Activated CD4-positive, CD25-positive, alpha-beta regulatory T cell treated with anti-CD3 and anti-CD28 coated beads, Interleukin-2, amount 50 U/mL, for 24 hours (primary cell): ENCODE data around the gene GABRG1.

Source experiments
- ATAC-seq, 2 donors: fragments of 150-1000 bp; cut with Tn5 transposase; one replicate each; pipeline ENCODE4 v1.10.0; 2021; ENCODE audit warnings: mild to moderate bottlenecking in 1 of 2, moderate library complexity in 1 of 2

Gene GABRG1

DNA sequence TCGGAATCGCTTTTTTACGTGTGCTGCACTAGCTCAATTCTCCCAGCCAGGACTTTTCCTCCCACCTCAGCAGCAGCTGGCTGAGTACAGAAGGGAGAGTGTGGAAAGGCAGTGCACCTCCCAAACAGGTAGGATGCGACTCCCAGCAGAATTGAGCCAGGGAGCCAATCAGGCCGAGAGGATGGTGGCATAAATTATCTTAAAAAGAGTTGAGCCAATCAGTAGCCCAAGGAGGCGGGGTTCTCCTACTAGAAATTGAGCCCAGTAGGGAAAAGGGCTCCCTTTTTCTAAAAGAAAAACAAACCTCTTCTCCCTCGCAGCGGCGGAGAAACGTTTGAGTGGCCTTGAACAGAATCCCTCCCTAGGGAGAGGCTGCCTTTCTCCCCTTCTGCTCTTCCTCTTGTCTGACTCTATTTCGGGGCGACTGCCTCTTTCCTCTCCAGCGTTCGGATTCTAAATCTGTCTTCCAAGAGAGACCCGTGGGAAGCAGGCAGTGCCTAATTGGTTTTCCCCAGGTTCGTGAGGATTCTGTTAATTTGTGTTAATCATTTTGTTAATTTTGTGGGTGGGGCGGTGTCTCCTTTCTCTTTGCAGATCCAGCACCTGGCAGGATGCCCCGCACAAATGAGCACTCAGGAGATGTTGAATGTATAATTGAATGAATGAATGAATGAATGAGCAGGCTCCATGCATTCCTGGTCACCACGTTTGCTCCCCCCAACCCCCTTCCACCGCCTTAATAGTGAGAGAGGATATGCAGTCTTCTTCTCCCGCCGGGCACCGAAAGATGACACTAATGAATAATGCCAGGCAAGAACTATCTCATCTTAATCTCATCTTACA is at the start of gene GABRG1:
Gene GABRG1 (minus strand): TSS at position 142 of the 843 bp plus-strand sequence. CDS start 141 bp downstream, at position 1.
- ATAC-seq, result no peak

DNA sequence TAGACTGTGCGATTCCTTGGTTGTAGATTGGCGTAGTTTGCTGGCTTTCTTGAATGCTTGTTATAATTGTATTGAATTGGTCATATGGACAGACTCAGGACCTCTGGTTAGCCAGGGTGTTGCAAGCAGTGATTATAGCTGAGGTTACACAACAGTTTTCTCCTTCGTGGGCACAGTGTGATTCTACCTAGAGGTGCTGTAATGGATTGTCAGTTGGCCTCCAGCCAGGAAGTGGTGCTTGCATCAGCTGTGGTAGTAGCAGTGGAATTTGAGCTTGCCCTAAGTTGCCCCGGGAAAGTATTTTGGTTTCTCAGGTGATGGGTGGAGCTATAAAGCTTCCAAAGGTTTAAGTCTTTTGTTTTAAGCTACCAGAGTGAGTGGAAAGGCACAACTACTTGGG is 23.1 kb upstream of the GABRG1 start:
- no peak for ATAC-seq

DNA sequence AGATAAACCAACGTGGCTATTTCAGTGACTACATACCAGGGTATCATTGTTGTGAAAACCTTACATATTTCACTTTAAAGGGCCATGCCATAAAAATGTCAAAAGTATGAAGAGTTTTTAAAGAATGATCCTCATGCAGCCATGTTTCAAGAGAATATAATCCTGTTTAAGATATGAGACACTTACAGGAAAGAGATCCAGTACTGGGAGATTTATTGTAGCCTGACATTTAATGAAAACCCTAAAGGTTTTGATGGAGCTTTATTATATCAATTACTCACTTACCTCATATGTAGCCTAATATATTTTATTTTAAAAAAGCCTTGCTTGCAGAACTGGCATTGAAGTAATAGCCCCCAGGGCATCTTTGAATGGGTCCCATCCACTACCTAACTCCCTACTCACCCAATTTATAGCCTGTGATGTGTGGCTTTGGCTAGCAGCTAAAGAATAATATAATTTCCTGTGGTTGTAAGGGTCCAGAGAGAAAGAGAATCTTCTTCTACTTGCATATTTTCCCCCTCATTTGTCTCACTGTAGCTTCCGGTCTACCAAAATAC is 7.7 kb upstream of the GABRG1 start:
- ATAC-seq, result no peak

DNA sequence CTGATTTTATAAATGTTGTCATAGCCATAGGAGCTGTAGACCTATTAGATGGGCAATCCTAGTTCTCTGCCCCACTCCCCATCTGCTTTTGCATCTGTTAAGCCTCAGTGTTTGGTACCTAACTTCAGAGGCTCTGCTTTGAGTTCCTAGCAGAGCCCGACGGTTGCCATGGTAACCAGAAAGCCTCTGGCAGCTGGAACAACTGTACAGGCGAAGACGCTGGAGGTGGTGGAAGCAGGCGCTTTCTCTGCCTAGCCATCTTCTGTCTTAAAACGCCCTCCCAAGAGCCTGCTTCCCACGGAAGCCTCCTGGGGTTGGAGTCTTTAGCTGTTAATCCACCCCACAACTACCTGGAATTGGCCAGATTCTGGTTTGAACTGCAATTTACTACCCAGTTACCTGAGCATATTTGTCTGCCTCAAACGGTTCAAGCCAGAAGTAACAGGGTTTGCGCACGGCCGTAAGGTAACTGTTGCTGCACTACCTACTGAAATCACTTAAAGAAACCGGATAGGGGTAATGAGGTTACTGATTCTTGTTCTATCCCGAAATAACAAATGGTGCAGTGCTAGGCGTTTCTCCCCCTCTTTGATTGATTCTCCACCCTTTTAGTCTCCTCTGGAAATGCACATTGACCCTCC is 1.0 kb upstream of the GABRG1 start:
- ATAC-seq, result no peak

DNA sequence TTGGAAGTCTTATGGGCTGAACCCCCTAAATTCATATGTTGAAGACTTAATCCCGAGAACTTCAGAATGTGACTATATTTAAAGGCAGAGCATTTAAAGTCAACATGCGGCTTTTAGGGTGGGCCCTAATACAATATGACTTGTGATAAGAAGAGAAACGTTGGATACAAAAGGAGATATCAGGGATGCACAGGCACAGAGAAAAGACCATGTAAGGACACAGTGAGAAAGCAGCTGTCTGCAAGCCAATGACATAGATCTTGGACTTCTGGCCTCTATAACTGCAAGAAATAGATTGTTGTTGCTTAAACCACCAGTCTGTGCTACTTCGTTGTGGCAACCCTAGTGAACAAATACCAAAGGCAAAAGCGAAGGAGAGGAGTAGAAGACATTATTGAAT is 42.2 kb downstream of the GABRG1 start:
- ATAC-seq, result no peak

DNA sequence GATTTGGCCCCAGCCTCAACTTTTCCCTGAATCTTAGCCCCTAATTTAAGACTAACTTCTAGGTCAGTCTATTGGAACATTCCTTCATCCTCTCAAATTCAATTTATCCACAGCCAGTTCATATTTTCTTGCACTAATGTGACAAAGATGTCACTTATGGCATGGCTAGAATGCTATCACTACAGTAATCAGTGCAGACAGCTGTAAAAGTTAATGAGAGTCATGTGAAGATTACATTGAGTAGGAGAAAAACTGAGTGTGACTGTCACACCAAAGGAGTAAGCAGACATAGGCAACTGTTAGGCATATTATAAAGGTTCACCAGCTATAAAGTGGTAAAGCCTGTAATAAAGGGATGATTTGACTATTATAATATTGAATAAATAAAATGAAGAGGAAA is 42.6 kb downstream of the GABRG1 start:
- ATAC-seq, result no peak

DNA sequence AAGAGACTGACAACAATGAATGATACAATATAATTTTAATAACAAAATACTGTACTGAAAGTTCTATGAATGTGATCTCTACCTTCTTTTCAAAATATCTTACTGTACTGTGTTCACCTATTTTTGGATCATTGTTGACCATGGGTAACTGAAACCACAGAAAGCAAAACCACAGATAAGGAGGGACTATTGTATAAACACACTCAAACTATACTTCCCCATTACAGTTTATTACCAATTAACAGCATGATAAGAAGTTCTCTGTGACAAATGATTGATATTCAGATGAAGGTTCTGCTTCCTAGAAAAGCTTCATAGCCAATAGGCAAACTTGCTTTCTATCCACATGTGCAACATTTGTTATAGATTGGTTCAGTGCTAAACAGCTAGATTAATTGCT is 50.1 kb downstream of the GABRG1 start:
- no peak for ATAC-seq

DNA sequence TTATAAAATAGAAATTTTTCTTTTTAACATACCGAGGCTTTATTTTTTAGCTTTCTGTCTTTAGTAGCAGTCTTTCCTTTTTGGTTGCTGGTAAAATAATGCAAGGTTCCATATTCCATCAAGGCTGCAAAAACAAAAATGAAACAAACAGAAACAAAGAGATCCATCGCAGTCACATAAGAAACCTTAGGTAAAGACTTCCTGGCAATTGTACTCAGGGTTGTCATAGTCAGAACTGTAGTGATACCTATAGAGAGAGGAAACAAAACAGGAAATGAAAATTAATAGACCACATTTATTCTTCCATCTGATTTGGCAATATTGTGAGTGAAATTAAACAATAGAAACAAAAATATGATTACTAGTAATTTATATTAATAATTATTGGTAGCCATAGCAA is 72.5 kb downstream of the GABRG1 start:
- no peak for ATAC-seq

DNA sequence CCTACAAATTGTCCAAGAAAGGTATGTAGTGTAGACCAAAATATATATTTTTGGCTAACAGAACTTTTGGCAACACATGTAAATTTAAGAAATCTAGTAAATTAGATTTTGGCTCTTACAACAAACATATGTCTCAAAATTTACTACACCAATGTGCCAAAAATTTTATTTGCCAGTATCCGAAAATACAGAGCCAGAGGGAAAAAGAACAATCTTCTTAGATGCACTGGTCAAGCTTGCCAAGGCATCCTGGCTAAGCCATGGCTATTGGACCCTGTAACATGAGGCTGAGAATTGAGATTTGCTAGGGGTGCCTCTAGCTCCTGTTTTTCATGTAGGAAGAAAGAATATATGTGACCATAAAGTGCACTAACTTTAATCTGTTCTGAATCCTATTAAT is 91.8 kb downstream of the GABRG1 start:
- no peak for ATAC-seq

DNA sequence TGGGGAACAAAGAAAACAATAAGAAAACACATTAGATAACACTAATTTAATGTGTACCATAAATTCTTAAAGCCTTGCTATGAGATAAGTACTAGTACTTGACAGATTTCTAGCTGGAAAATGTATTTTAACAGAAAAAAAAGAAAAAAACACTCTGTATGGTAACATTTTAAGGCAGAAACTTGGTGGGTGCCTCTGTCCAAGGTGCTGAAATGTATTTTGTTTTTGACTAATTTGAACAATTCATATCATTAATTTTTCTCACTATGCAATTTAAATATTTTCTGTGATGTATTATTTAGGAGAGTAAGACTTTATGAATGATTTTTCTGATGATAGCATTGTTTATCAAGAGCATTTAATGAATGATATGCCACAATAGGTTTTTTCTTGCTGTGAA is 107.5 kb downstream of the GABRG1 start:
- ATAC-seq, result no peak

DNA sequence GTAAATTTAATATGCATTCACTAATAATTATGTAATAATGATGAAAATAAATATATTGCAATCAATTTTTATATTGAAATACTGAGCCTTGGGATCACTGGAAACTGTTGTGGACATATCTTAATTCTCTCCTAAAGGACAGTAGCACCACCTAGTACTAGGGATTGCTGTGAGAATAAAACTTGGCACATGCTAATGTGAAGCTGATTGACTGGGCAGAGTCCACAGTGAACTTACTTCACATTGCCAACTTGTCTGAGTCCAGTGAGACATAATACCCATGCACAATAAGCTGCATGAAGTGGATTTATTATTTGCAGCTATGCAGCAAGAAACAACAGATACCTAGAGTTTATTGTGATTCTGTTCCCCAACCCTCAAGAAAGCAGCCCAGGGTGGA is 131.1 kb downstream of the GABRG1 start:
- no peak for ATAC-seq

DNA sequence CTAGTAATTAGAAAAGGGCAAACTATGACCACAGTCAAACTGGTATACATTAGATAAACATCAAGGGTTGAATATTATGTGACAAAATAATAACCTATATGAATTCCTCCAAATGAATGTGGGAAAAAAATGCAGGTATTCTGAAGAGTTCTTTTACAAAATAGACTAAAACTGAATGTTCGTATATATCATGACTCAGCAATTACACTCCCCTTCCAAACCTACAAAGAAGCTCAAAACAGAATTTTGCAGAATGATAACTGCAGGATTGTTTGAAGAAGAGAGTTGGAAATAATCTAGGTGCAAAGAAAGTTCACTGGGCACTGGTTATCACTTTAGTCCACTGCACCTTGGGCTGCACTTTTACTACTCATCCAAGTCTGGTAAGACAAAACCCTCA is 134.1 kb downstream of the GABRG1 start:
- no peak for ATAC-seq

DNA sequence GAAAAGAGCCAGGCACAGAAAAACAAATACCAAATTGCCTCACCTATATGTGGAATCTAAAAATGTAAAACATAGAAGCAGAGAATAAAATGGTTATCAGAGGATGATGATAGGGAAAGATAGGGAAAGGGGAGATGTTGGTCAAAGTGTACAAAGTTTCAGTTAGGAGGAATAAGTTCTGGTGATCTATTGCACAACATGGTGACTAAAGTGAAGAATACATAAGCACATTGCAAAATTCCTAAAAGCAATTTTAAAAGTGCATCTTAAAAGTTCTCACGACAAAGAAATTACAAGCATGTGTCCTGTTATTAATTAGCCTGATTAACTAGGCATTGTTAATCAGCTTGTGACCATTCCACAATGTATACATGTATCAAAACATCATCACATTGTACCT is 136.0 kb downstream of the GABRG1 start:
- no peak for ATAC-seq
